K562 (cell line): ENCODE measurements around the gene DPEP2NB. TPM values are rescaled to one million over a fixed set of nuclear protein-coding genes. Genes with fewer than 3 reads are reported as not detected.

Experiments
- CREB1 ChIP-seq, 2 experiments: sonication (generic) in 1 of 2; formaldehyde crosslinking in 1 of 2; IDR thresholded peaks; 2 replicates each; pipeline versions ENCODE4 v1.6.1 to v1.8.0; 2012 to 2022; ENCODE audit warnings: inconsistent platforms in 1 of 2, mild to moderate bottlenecking in 1 of 2, missing genetic modification reagents in 1 of 2, moderate library complexity in 1 of 2
- KLF6 ChIP-seq: fragments of 250-450 bp; sonication (Bioruptor Pico); IDR thresholded peaks from 2 replicates; pipeline ENCODE4 v1.4.0; 2020; ENCODE audit warnings: mild to moderate bottlenecking, moderate library complexity, borderline replicate concordance
- POLR2H ChIP-seq: IDR thresholded peaks from 2 replicates; pipeline ENCODE4 v1.6.1; 2016; ENCODE audit warnings: missing genetic modification characterization, low read depth, mild to moderate bottlenecking, control low read depth, missing compliant biosample characterization, moderate library complexity
- PTRF ChIP-seq: fragments of 450-650 bp; IDR thresholded peaks from 2 replicates; pipeline ENCODE4 v1.6.1; 2016; ENCODE audit warnings: mild to moderate bottlenecking, missing genetic modification characterization, missing compliant biosample characterization
- RBM17 ChIP-seq: fragments of 200-400 bp; formaldehyde crosslinking; IDR thresholded peaks from 2 replicates; pipeline ENCODE4 v1.6.1; 2017; ENCODE audit warnings: low read depth, mild to moderate bottlenecking, low read length, borderline replicate concordance
- TCF3 ChIP-seq: sonication (generic); formaldehyde crosslinking; IDR thresholded peaks from 2 replicates; pipeline ENCODE4 v1.4.0; 2020; ENCODE audit warnings: mild to moderate bottlenecking, missing genetic modification reagents
- ZNF197 ChIP-seq: fragments of 200-800 bp; sonication (Bioruptor generic); IDR thresholded peaks from 2 replicates; pipeline ENCODE4 v1.6.1; 2016; ENCODE audit warnings: low read depth, missing genetic modification characterization, missing compliant biosample characterization
- ZNF263 ChIP-seq: sonication (generic); formaldehyde crosslinking; IDR thresholded peaks from 2 replicates; pipeline ENCODE4 v1.8.0; 2022; ENCODE audit warnings: mild to moderate bottlenecking, missing genetic modification reagents, borderline replicate concordance
- ZNF764 ChIP-seq: fragments of 250-450 bp; sonication (Bioruptor Pico); IDR thresholded peaks from 2 replicates; pipeline ENCODE4 v1.4.0; 2020; ENCODE audit warnings: low read depth, mild to moderate bottlenecking, moderate library complexity
- polyA plus RNA-seq, 8 experiments: library from polyadenylated mRNA; depleted of rRNA in 4 of 8; stranded (reverse) in 5 of 8; unstranded in 3 of 8; fragments of >200 nt; fragmentation: Nextera tagmentation in 2 of 8; fragmentation: Illumina TruSeq in 1 of 8; extraction: Ambion mirVana in 2 of 8; extraction: Trizol in 1 of 8; gene quantifications; 2 replicates each; pipeline versions ENCODE4 v1.2.1 to v1.2.3, GENCODE V29; 2011 to 2014; ENCODE audit warnings: inconsistent platforms in 1 of 8, missing spikeins in 1 of 8
- total RNA-seq, 7 experiments: library from RNA; depleted of rRNA in 6 of 7; stranded (reverse); fragments of >200 nt in 6 of 7; fragmentation: Illumina TruSeq in 2 of 7; extraction: Trizol in 2 of 7; gene quantifications; 2 replicates each; pipeline versions ENCODE4 v1.2.1 to v1.2.3, GENCODE V29; 2011 to 2021; ENCODE audit warnings: low replicate concordance in 1 of 7
- TF ChIP-seq, protein P1 (sequence below), 2 experiments: fragments of 450-650 bp in 1 of 2; sonication (generic) in 1 of 2; formaldehyde crosslinking in 1 of 2; IDR thresholded peaks; 2 replicates each; pipeline versions ENCODE4 v1.7.1 to v1.9.0; 2016 to 2022; ENCODE audit warnings: inconsistent platforms in 1 of 2, mild to moderate bottlenecking in 1 of 2, missing genetic modification reagents in 1 of 2
- TF ChIP-seq, protein P2 (sequence below): fragments of 250-450 bp; sonication (Bioruptor Pico); IDR thresholded peaks from 2 replicates; pipeline ENCODE4 v1.5.0; 2021

The DPEP2NB gene
- total and polyA plus RNA-seq, 9 of the 15 experiments (the other 6 are each of a cell fraction or from before 2014, with no cell fraction given): not detected

DNA sequence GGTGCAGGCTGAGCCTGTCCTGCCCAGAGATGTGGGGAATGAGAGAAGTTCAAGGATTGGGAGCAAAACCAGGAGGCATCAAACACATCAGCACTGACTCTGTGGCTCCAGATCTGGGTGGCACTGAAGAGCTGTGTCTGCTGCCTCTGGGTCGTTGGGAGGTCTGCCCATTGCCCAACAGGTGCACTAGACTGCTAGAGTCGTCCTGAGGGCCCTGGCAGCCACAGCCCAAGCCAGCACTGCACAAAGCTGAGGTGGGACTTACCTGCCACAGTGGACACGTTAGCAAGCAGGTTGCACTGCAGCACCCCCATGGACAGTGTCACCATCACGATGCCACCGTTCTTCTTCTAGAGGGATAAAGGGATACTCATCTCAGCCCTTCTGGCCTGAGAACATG lies 38.7 kb downstream of the DPEP2NB start (continued):
- TF ChIP-seq, protein P1, sequence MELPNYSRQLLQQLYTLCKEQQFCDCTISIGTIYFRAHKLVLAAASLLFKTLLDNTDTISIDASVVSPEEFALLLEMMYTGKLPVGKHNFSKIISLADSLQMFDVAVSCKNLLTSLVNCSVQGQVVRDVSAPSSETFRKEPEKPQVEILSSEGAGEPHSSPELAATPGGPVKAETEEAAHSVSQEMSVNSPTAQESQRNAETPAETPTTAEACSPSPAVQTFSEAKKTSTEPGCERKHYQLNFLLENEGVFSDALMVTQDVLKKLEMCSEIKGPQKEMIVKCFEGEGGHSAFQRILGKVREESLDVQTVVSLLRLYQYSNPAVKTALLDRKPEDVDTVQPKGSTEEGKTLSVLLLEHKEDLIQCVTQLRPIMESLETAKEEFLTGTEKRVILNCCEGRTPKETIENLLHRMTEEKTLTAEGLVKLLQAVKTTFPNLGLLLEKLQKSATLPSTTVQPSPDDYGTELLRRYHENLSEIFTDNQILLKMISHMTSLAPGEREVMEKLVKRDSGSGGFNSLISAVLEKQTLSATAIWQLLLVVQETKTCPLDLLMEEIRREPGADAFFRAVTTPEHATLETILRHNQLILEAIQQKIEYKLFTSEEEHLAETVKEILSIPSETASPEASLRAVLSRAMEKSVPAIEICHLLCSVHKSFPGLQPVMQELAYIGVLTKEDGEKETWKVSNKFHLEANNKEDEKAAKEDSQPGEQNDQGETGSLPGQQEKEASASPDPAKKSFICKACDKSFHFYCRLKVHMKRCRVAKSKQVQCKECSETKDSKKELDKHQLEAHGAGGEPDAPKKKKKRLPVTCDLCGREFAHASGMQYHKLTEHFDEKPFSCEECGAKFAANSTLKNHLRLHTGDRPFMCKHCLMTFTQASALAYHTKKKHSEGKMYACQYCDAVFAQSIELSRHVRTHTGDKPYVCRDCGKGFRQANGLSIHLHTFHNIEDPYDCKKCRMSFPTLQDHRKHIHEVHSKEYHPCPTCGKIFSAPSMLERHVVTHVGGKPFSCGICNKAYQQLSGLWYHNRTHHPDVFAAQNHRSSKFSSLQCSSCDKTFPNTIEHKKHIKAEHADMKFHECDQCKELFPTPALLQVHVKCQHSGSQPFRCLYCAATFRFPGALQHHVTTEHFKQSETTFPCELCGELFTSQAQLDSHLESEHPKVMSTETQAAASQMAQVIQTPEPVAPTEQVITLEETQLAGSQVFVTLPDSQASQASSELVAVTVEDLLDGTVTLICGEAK (IDR thresholded peaks at IDR 0.05): no peak
- TF ChIP-seq, protein P1 (CRISPR knock-in tag; IDR thresholded peaks at IDR 0.05): no peak
- TF ChIP-seq CREB1 (IDR thresholded peaks at IDR 0.05) (no peak), CREB1 (CRISPR knock-in tag; IDR thresholded peaks at IDR 0.05) (no peak), ZNF197 (no peak), PTRF (tag) (no peak), ZNF764 (CRISPR knock-in tag) (no peak), RBM17 (no peak), TCF3 (CRISPR knock-in tag) (no peak), KLF6 (no peak), POLR2H (no peak), ZNF263 (CRISPR knock-in tag) (no peak)
- TF ChIP-seq, protein P2, sequence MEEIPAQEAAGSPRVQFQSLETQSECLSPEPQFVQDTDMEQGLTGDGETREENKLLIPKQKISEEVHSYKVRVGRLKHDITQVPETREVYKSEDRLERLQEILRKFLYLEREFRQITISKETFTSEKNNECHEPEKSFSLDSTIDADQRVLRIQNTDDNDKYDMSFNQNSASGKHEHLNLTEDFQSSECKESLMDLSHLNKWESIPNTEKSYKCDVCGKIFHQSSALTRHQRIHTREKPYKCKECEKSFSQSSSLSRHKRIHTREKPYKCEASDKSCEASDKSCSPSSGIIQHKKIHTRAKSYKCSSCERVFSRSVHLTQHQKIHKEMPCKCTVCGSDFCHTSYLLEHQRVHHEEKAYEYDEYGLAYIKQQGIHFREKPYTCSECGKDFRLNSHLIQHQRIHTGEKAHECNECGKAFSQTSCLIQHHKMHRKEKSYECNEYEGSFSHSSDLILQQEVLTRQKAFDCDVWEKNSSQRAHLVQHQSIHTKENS (CRISPR knock-in tag): no peak
